Loucy (cell line): Measurements from ENCODE around the gene MBD3L1.

ENCODE experiments used
- EZH2phosphoT487 ChIP-seq: fragments of 200-600 bp; IDR thresholded peaks from 2 replicates; pipeline ENCODE4 v1.6.1; 2018; ENCODE audit warnings: antibody characterized with exemption, mild to moderate bottlenecking, moderate library complexity, borderline replicate concordance
- TF ChIP-seq, protein P1 (sequence below): fragments of 200-600 bp; sonication (generic); conservative IDR thresholded peaks from 2 replicates; pipeline ENCODE4 v1.5.1; 2014; ENCODE audit warnings: mild to moderate bottlenecking, antibody characterized with exemption, low read length

DNA sequence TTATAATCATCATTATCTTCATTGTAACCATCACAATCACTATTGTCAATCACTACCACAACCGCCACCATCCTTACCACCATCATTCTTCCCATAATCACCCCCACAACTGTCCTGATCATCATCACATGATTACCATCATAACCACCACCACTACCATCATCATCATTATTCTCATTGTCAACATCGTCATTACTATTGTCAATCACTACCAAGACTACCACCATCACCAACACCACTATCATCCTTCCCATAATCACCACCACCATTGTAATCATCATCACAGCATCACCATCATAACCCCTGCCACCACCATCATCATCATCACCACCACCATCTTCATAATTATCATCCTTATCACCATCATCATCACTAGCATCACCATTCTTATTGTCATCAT lies 55.2 kb downstream of the MBD3L1 start:
- TF ChIP-seq, protein P1, sequence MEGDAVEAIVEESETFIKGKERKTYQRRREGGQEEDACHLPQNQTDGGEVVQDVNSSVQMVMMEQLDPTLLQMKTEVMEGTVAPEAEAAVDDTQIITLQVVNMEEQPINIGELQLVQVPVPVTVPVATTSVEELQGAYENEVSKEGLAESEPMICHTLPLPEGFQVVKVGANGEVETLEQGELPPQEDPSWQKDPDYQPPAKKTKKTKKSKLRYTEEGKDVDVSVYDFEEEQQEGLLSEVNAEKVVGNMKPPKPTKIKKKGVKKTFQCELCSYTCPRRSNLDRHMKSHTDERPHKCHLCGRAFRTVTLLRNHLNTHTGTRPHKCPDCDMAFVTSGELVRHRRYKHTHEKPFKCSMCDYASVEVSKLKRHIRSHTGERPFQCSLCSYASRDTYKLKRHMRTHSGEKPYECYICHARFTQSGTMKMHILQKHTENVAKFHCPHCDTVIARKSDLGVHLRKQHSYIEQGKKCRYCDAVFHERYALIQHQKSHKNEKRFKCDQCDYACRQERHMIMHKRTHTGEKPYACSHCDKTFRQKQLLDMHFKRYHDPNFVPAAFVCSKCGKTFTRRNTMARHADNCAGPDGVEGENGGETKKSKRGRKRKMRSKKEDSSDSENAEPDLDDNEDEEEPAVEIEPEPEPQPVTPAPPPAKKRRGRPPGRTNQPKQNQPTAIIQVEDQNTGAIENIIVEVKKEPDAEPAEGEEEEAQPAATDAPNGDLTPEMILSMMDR = no peak
- no peak for TF ChIP-seq EZH2phosphoT487
